Ishikawa (cell line): ENCODE measurements around the gene MGA.

Source experiments
- CEBPB ChIP-seq: IDR thresholded peaks from 2 replicates; pipeline ENCODE4 v1.6.1; 2012
- CREB1 ChIP-seq: IDR thresholded peaks from 2 replicates; pipeline ENCODE4 v1.6.1; 2012; ENCODE audit warnings: low read depth
- EGR1 ChIP-seq: IDR thresholded peaks from 2 replicates; pipeline ENCODE4 v1.6.1; 2012
- EP300 ChIP-seq: IDR thresholded peaks from 2 replicates; pipeline ENCODE4 v1.6.1; 2012; ENCODE audit warnings: borderline replicate concordance
- FOXM1 ChIP-seq: IDR thresholded peaks from 2 replicates; pipeline ENCODE4 v1.6.1; 2012; ENCODE audit warnings: low read depth, borderline replicate concordance
- NFIC ChIP-seq: IDR thresholded peaks from 2 replicates; pipeline ENCODE4 v1.6.1; 2012
- RAD21 ChIP-seq: IDR thresholded peaks from 2 replicates; pipeline ENCODE4 v1.6.1; 2012; ENCODE audit warnings: low read depth
- REST ChIP-seq: IDR thresholded peaks from 2 replicates; pipeline ENCODE4 v1.6.1; 2012; ENCODE audit warnings: low read depth, mild to moderate bottlenecking
- TAF1 ChIP-seq: IDR thresholded peaks from 2 replicates; pipeline ENCODE4 v1.6.1; 2012; ENCODE audit warnings: low read depth, mild to moderate bottlenecking
- TCF12 ChIP-seq: IDR thresholded peaks from 2 replicates; pipeline ENCODE4 v1.6.1; 2012; ENCODE audit warnings: low read depth
- TEAD4 ChIP-seq: IDR thresholded peaks from 2 replicates; pipeline ENCODE4 v1.6.1; 2012
- USF1 ChIP-seq: IDR thresholded peaks from 2 replicates; pipeline ENCODE4 v1.6.1; 2012
- YY1 ChIP-seq: IDR thresholded peaks from 2 replicates; pipeline ENCODE4 v1.6.1; 2012; ENCODE audit warnings: low read depth
- ZBTB7A ChIP-seq: IDR thresholded peaks from 2 replicates; pipeline ENCODE4 v1.6.1; 2012; ENCODE audit warnings: low read depth
- TF ChIP-seq, protein P1 (sequence below): IDR thresholded peaks from 2 replicates; pipeline ENCODE4 v1.6.1; 2012

Gene MGA

GRCh38 chr15:41669701-41670100 is 9.5 kb downstream of the MGA start:
- TF ChIP-seq EGR1 (no peak), NFIC (no peak), FOXM1 (no peak), CREB1 (no peak), ZBTB7A (no peak), TCF12 (no peak), CEBPB (no peak)
- TF ChIP-seq, protein P1, sequence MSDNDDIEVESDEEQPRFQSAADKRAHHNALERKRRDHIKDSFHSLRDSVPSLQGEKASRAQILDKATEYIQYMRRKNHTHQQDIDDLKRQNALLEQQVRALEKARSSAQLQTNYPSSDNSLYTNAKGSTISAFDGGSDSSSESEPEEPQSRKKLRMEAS = no peak

- TF ChIP-seq EP300 = no peak
- no peak for TF ChIP-seq USF1
- TF ChIP-seq ZBTB7A = no peak
- no peak for TF ChIP-seq FOXM1
- no peak for TF ChIP-seq NFIC
- no peak for TF ChIP-seq TCF12
- no peak for TF ChIP-seq REST
Observed at GRCh38 chr15:41671656-41672648, 11.7 kb downstream of the MGA start.

DNA sequence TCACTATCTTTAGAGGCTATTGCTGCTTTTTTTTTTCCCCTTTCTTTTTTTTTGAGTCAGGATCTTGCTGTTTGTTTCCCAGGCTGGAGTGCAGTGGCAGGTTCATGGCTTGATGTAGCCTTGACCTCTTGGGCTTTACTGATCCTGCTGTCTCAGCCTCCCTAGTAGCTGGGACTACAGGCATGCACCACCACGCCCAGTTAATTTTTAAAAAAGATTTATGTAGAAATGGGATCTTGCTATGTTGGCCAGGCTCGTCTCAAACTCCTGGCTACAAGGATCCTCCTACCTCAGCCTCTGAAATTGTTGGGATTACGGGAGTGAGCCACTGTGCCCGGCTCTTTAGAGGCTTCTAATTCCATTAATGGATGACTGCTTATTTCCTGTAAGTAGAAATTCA is 15.1 kb downstream of the MGA start:
- TF ChIP-seq CREB1 (no peak), USF1 (no peak), TEAD4 (no peak), FOXM1 (no peak), REST (no peak), ZBTB7A (no peak), TCF12 (no peak), EGR1 (no peak), CEBPB (no peak), RAD21 (no peak), TAF1 (no peak)
- TF ChIP-seq, protein P1 = no peak

DNA sequence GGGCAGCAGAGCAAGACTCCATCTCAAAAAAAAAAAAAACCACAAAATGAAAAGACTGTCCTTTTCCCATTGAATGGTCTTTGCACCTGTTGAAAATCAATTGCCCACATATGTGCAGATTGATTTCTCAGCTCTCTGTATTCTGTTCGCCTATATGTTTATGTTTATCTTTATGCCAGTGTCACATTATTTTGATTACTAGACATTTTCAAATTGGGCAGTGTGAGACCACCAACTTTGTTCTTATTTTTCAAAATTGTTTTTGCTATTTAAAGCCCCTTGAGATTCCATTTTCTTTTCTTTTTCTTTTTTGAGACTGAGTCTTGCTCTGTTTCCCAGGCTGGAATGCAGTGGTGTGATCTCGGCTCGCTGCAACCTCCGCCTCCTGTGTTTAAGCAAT is 18.5 kb downstream of the MGA start:
- TF ChIP-seq FOXM1 (no peak), EP300 (no peak), REST (no peak), TCF12 (no peak), CREB1 (no peak), CEBPB (no peak), TAF1 (no peak), EGR1 (no peak), NFIC (no peak), TEAD4 (no peak), USF1 (no peak), RAD21 (no peak), YY1 (no peak), ZBTB7A (no peak)
- TF ChIP-seq, protein P1 = no peak
